HPDE6-E6E7 (cell line): Measurements from ENCODE around the gene PPIA.
"Not testable (repeated sequence)": the region's sequence is repeated elsewhere in the genome, so short reads cannot be mapped to it uniquely, and the experiment has no call there.

ENCODE experiments used
- DNase-seq: peaks from one replicate; pipeline ENCODE4 v3.0.0; 2011; ENCODE audit warnings: missing footprints; ENCODE audit errors: extremely low spot score

The PPIA gene

GRCh38 chr7:44787762-44788161 is 8.7 kb upstream of the PPIA start:
- DNase-seq, result no peak

- no peak for DNase-seq
Observed at GRCh38 chr7:44789990-44790389, 6.5 kb upstream of the PPIA start.

- DNase-seq, result no peak
Observed at GRCh38 chr7:44791278-44792219, 4.9 kb upstream of the PPIA start.

- DNase-seq, result no peak
Observed at GRCh38 chr7:44793919-44794318, 2.6 kb upstream of the PPIA start.

- DNase-seq, result no peak
Observed at GRCh38 chr7:44794331-44794730, 2.1 kb upstream of the PPIA start.

- DNase-seq, result no peak
Observed at GRCh38 chr7:44796034-44796503, 412 bp upstream of the PPIA start.

- DNase-seq, result peak; percentile 76
Observed at GRCh38 chr7:44797329-44798258, 1.1 kb downstream of the PPIA start.

- DNase-seq, result no peak
Observed at GRCh38 chr7:44798649-44799305, 2.3 kb downstream of the PPIA start.

- DNase-seq, result no peak
Observed at GRCh38 chr7:44799939-44800338, 3.5 kb downstream of the PPIA start.

- no peak for DNase-seq
Observed at GRCh38 chr7:44801890-44802289, 5.4 kb downstream of the PPIA start.

GRCh38 chr7:44802418-44803025 is 6.0 kb downstream of the PPIA start:
- DNase-seq, result no peak

- DNase-seq, result not testable (repeated sequence)
Observed at GRCh38 chr7:44803828-44804519, 7.5 kb downstream of the PPIA start.

- no peak for DNase-seq
Observed at GRCh38 chr7:44805950-44806349, 9.5 kb downstream of the PPIA start.

- no peak for DNase-seq
Observed at GRCh38 chr7:44808914-44809393, 12.5 kb downstream of the PPIA start.

GRCh38 chr7:44811093-44811492 is 14.6 kb downstream of the PPIA start:
- peak; percentile 41 for DNase-seq

GRCh38 chr7:44811571-44811970 is 15.1 kb downstream of the PPIA start:
- no peak for DNase-seq

- no peak for DNase-seq
Observed at GRCh38 chr7:44814919-44815318, 18.4 kb downstream of the PPIA start.

- no peak for DNase-seq
Observed at GRCh38 chr7:44819292-44819691, 22.8 kb downstream of the PPIA start.

GRCh38 chr7:44823255-44823781 is 26.8 kb downstream of the PPIA start:
- no peak for DNase-seq

GRCh38 chr7:44824894-44825526 is 28.5 kb downstream of the PPIA start:
- DNase-seq, result no peak
